Tibial nerve (tissue), 4 donors: ENCODE measurements around the gene LMNB1. TPM values are rescaled to one million over a fixed set of nuclear protein-coding genes. Genes with fewer than 3 reads are reported as not detected.

Experiments used
- DNase-seq, 2 donors: peaks; one replicate each; pipeline ENCODE4 v3.0.0-alpha.2; 2019; ENCODE audit warnings: low spot score in 2 of 2
- H3K27ac ChIP-seq, 4 donors: fragments of 200-600 bp; sonication (generic) in 3 of 4; one replicate each; pipeline ENCODE4 v1.5.1; 2017 to 2019; ENCODE audit warnings: mild to moderate bottlenecking in 1 of 4
- H3K27me3 ChIP-seq, 2 donors: fragments of 200-600 bp; sonication (generic) in 1 of 2; one replicate each; pipeline versions ENCODE4 v1.5.1 to v1.6.0; 2017 to 2019
- H3K36me3 ChIP-seq, 3 donors: fragments of 200-600 bp; sonication (generic); one replicate each; pipeline ENCODE4 v1.5.1; 2018 to 2019
- H3K4me1 ChIP-seq, 4 donors: fragments of 200-600 bp; sonication (generic) in 3 of 4; one replicate each; pipeline ENCODE4 v1.5.1; 2017 to 2019
- H3K4me3 ChIP-seq, 4 donors: fragments of 200-600 bp; sonication (generic) in 3 of 4; one replicate each; pipeline ENCODE4 v1.5.1; 2017 to 2019; ENCODE audit warnings: mild to moderate bottlenecking in 1 of 4, moderate library complexity in 1 of 4
- H3K9me3 ChIP-seq, 4 donors: fragments of 200-600 bp; sonication (generic) in 3 of 4; one replicate each; pipeline ENCODE4 v1.5.1; 2017 to 2019
- EP300 ChIP-seq, 2 donors: sonication (generic); formaldehyde crosslinking; IDR thresholded peaks; one replicate each; pipeline ENCODE4 v1.6.1; 2017; ENCODE audit warnings: antibody characterized with exemption in 2 of 2, mild to moderate bottlenecking in 1 of 2
- POLR2A ChIP-seq, 2 donors: fragments of 450-650 bp; IDR thresholded peaks; one replicate each; pipeline ENCODE4 v1.6.1; 2017; ENCODE audit warnings: antibody characterized with exemption in 2 of 2, mild to moderate bottlenecking in 2 of 2, moderate library complexity in 2 of 2
- WGBS, 2 donors: methylation state at CpG; one replicate each; pipeline ENCODE4 v1.1.5; 2018; 5-methylcytosine and 5-hydroxymethylcytosine counted together
- total RNA-seq, 4 donors: library from RNA; depleted of rRNA; stranded (reverse); fragments of >200 nt; gene quantifications; one replicate each; pipeline ENCODE4 v1.1.0, GENCODE V29; 2016
- TF ChIP-seq, protein P1 (sequence below), 5 experiments: fragments of 200-600 bp in 3 of 5; fragments of 450-650 bp in 2 of 5; sonication (generic) in 3 of 5; IDR thresholded peaks; one replicate each; pipeline ENCODE4 v1.5.1; 2016 to 2019; ENCODE audit warnings: antibody characterized with exemption in 5 of 5, mild to moderate bottlenecking in 3 of 5, moderate library complexity in 2 of 5

The LMNB1 gene
- total RNA-seq, 4 donors from 2014 or later, result 5.2 to 18.9 (median 12.0) TPM

DNA sequence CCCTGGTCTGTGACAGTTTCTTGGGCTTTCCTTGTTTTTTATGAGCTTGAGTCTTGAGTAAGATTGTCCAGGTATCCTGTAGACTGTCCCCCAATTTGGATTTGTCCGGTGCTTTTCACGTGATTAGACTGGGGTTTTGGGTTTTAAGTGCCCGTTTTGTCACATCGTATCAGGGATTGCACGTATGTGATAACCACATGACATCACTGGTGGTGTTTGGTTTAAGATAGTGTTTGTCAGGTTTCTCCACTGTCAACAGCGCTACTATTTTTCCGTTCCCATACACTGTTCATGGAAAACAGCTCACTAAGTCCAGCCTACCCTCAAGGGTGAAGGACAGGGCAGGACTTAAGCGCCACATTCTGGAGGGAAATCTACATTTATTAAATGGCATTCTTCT lies 39.7 kb downstream of the LMNB1 start:
- Histone ChIP-seq H3K27ac (no peak overlapping the region), H3K4me3 (no peak overlapping the region), H3K27me3 (no peaks in the 10 kb centered on the region), H3K4me1 (no peaks in the 10 kb centered on the region), H3K9me3 (no peaks in the 10 kb centered on the region), H3K36me3 (peaks cover 0 to 30% (median 4%) of the 10 kb centered on the region in 3 donors)
- no peak for DNase-seq
- WGBS, 2 donors, result 97 to 98% methylated on average over 8 of the region's 8 CpGs
- TF ChIP-seq EP300 (IDR thresholded peaks at IDR 0.05), result no peak
- TF ChIP-seq POLR2A (IDR thresholded peaks at IDR 0.05), result no peak
- TF ChIP-seq, protein P1, sequence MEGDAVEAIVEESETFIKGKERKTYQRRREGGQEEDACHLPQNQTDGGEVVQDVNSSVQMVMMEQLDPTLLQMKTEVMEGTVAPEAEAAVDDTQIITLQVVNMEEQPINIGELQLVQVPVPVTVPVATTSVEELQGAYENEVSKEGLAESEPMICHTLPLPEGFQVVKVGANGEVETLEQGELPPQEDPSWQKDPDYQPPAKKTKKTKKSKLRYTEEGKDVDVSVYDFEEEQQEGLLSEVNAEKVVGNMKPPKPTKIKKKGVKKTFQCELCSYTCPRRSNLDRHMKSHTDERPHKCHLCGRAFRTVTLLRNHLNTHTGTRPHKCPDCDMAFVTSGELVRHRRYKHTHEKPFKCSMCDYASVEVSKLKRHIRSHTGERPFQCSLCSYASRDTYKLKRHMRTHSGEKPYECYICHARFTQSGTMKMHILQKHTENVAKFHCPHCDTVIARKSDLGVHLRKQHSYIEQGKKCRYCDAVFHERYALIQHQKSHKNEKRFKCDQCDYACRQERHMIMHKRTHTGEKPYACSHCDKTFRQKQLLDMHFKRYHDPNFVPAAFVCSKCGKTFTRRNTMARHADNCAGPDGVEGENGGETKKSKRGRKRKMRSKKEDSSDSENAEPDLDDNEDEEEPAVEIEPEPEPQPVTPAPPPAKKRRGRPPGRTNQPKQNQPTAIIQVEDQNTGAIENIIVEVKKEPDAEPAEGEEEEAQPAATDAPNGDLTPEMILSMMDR (IDR thresholded peaks at IDR 0.05), result no peak

DNA sequence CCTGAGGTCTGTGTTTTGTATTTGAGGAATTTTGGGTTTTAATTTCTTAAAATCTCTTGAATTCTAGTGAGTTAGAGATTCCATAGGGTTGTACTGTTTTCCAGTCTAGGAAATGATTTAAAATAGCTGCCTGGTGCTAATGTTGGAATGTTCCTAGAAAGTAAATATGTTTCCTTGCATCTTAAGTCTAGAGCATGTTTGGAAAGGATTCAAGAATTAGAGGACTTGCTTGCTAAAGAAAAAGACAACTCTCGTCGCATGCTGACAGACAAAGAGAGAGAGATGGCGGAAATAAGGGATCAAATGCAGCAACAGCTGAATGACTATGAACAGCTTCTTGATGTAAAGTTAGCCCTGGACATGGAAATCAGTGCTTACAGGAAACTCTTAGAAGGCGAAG lies 41.8 kb downstream of the LMNB1 start:
- WGBS, 2 donors, result 85 to 88% methylated on average over 4 of the region's 4 CpGs
- DNase-seq, result no peak

DNA sequence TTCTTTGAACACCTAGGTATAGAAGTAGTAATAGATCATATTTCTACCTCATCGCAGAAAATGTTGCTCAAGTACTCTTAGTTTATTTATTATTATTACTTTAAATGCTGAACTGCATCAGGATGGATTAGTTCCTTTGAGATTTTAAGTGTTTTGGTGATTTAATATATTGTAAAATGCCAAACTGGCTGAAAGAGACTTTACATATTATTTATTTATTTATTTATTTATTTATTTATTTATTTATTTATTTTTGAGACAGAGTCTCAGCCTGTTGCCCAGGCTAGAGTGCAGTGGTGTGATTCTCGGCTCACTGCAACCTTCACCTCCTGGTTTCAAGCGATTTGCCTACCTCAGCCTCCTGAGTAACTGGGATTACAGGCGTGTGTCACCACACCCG lies 42.3 kb downstream of the LMNB1 start:
- DNase-seq, result no peak
- no peak overlapping the region for H3K4me3 ChIP-seq
- WGBS, 2 donors, result 97 to 99% methylated on average over 5 of the region's 5 CpGs
- H3K27me3 ChIP-seq, result no peaks in the 10 kb centered on the region
- peaks cover 0 to 9% (median 4%) of the 10 kb centered on the region in 3 donors for H3K36me3 ChIP-seq
- no peaks in the 10 kb centered on the region for H3K9me3 ChIP-seq
- no peak overlapping the region for H3K27ac ChIP-seq
- H3K4me1 ChIP-seq, result no peaks in the 10 kb centered on the region
- no peak for TF ChIP-seq EP300 (IDR thresholded peaks at IDR 0.05)

More for the DNA sequence above, 41.8 kb downstream of the LMNB1 start:
- TF ChIP-seq EP300 (IDR thresholded peaks at IDR 0.05) (no peak), POLR2A (IDR thresholded peaks at IDR 0.05) (no peak)
- TF ChIP-seq, protein P1 (IDR thresholded peaks at IDR 0.05), result no peak
- Histone ChIP-seq H3K9me3 (no peaks in the 10 kb centered on the region), H3K36me3 (peaks cover 0 to 14% (median 4%) of the 10 kb centered on the region in 3 donors), H3K27me3 (no peaks in the 10 kb centered on the region), H3K4me3 (no peak overlapping the region), H3K27ac (no peak overlapping the region), H3K4me1 (no peaks in the 10 kb centered on the region)

DNA sequence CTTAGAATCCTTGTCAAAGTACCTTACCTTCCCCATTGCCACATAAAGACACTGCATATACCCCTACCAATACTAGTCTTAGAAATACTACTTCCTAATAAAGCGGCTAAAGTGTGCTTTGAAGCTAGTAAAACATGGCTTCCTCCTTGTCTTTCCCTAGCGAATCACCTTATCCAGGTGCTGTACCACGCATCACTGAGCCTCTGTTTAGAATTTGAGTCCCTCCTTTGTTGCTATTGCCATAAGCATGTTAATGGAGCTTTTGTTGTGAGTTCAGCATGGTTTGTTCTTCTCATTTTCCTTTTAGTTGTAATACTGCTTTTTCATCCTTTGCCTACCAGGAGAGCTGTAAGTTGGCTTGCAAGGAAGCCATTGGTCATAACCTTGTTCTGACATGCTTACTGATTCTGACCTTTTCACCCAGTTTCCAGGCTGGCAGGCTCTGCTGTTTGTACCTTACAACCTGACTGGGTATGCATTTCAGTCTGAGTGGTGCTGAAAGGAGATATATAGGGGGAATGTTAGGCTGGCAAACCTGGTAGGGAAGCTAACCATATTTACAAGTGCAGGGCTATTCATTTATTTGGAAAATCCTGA lies 49.8 kb downstream of the LMNB1 start:
- H3K27me3 ChIP-seq, result no peaks in the 10 kb centered on the region
- H3K36me3 ChIP-seq, result peaks cover 0 to 29% (median 0%) of the 10 kb centered on the region in 3 donors
- WGBS, 2 donors, result 65 to 80% methylated on average over 3 of the region's 3 CpGs
- TF ChIP-seq, protein P1 (IDR thresholded peaks at IDR 0.05), result no peak
- TF ChIP-seq POLR2A (IDR thresholded peaks at IDR 0.05) (no peak), EP300 (IDR thresholded peaks at IDR 0.05) (no peak)
- H3K27ac ChIP-seq, result no peak overlapping the region
- H3K4me1 ChIP-seq, result no peaks in the 10 kb centered on the region
- H3K4me3 ChIP-seq, result no peak overlapping the region
- H3K9me3 ChIP-seq, result no peaks in the 10 kb centered on the region
- DNase-seq, result no peak

DNA sequence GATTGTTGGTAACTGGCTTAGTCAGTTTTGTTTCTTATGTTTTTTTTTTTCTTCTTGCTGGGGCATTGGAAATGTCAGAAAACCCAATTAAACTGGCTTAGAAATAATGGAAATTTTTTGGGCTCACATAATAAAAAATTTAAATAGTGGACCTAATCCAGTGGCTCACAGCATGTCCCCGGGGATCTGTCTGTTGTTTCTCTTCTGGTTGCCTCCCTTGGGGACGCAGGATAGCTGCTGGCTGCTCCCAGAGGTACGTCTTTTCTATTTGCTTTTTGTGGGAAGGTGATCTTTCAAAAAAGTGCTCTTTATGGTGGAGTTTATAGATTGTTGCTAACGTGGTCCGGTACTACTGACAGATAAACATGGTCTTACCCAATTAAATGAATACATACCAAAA lies 52.2 kb downstream of the LMNB1 start:
- no peaks in the 10 kb centered on the region for H3K4me1 ChIP-seq
- TF ChIP-seq EP300 (IDR thresholded peaks at IDR 0.05), result no peak
- TF ChIP-seq, protein P1 (IDR thresholded peaks at IDR 0.05), result no peak
- TF ChIP-seq POLR2A (IDR thresholded peaks at IDR 0.05), result no peak
- DNase-seq, result no peak
- 93% methylated on average over 5 of the region's 5 CpGs for WGBS, 2 donors
- no peaks in the 10 kb centered on the region for H3K9me3 ChIP-seq
- H3K27me3 ChIP-seq, result no peaks in the 10 kb centered on the region
- peaks cover 0 to 29% (median 0%) of the 10 kb centered on the region in 3 donors for H3K36me3 ChIP-seq
- no peak overlapping the region for H3K4me3 ChIP-seq
- no peak overlapping the region for H3K27ac ChIP-seq
